ENCODE results near the gene RPP25. TPM values are rescaled to one million over a fixed set of nuclear protein-coding genes. Genes with fewer than 3 reads are reported as not detected.
A peak's percentile ranks its signal among the peaks of the same experiment; 100 is the strongest.

The RPP25 gene
- total and polyA plus RNA-seq, 2 of the 13 experiments (the other 11 are each of a cell fraction or from before 2014, with no cell fraction given), result 0.05 to 0.11 TPM

- TF ChIP-seq ZBTB42 (CRISPR knock-in tag; IDR thresholded peaks at IDR 0.05), result no peak
- no peak for TF ChIP-seq IKZF4 (CRISPR knock-in tag; IDR thresholded peaks at IDR 0.05; ENCODE audit: borderline replicate concordance, low read depth, not compliant biosample characterization)
- no peak for TF ChIP-seq GMEB2 (CRISPR knock-in tag; IDR thresholded peaks at IDR 0.05; ENCODE audit: low read depth)
- TF ChIP-seq ZNF260 (CRISPR knock-in tag; IDR thresholded peaks at IDR 0.05; ENCODE audit: borderline replicate concordance, low read depth), result no peak
- TF ChIP-seq ZNF143 (CRISPR knock-in tag; IDR thresholded peaks at IDR 0.05), result no peak
- no peak for TF ChIP-seq ZNF552 (CRISPR knock-in tag; IDR thresholded peaks at IDR 0.05; ENCODE audit: borderline replicate concordance)
- no peak for TF ChIP-seq NR0B2 (CRISPR knock-in tag; IDR thresholded peaks at IDR 0.05)
- TF ChIP-seq HNRNPLL (IDR thresholded peaks at IDR 0.05; ENCODE audit: low read depth, low read length, poor library complexity, severe bottlenecking), result peak; percentile 94
- no peak for TF ChIP-seq ZNF160 (CRISPR knock-in tag; IDR thresholded peaks at IDR 0.05)
- TF ChIP-seq GFI1 (CRISPR knock-in tag; IDR thresholded peaks at IDR 0.05; ENCODE audit: borderline replicate concordance), result no peak
- TF ChIP-seq ETS1 (CRISPR knock-in tag; IDR thresholded peaks at IDR 0.05), result no peak
- TF ChIP-seq ZNF34 (CRISPR knock-in tag; IDR thresholded peaks at IDR 0.05; ENCODE audit: borderline replicate concordance), result no peak
- TF ChIP-seq SNAPC4 (CRISPR knock-in tag; IDR thresholded peaks at IDR 0.05), result no peak
- TF ChIP-seq RBFOX2 (IDR thresholded peaks at IDR 0.05; ENCODE audit: low read depth, low read length), result no peak
- no peak for TF ChIP-seq NFYC (CRISPR knock-in tag; IDR thresholded peaks at IDR 0.05)
- TF ChIP-seq HMG20B (CRISPR knock-in tag; conservative IDR thresholded peaks at IDR 0.05), result no peak
- no peak; the same call in 1 of the 2 replicates for TF ChIP-seq EED (CRISPR knock-in tag; IDR thresholded peaks at IDR 0.05)
- TF ChIP-seq ZNF605 (CRISPR knock-in tag; IDR thresholded peaks at IDR 0.05), result no peak; the same call in 1 of the 2 replicates
- no peak for TF ChIP-seq TCF7 (IDR thresholded peaks at IDR 0.05; ENCODE audit: low read depth)
- no peak for TF ChIP-seq YEATS4 (CRISPR knock-in tag; IDR thresholded peaks at IDR 0.05; ENCODE audit: borderline replicate concordance)
These were observed at the start of gene RPP25 (continued) for GRCh38 chr15:74956648-74957475.

Measured in HepG2 (cell line).